Measurements from ENCODE around the gene CDK15.
"Not testable (repeated sequence)": the region's sequence is repeated elsewhere in the genome, so short reads cannot be mapped to it uniquely, and the experiment has no call there.

Gene CDK15

DNA sequence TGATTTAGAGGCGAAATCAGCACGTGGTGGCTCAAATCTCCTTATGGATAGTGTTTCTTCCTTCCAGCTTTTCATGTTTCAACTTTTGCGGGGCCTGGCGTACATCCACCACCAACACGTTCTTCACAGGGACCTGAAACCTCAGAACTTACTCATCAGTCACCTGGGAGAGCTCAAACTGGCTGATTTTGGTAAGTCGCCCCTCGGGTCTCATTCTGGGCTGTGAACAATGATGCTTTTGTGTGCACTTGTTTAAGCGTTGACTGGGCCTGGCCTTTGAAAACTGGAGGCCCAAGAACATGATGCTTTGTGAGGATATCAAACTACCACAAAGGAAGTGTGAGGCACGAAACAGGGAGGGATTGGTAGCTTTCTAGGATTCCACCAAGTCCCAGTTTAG lies 27.4 kb downstream of the CDK15 start:
- H3K9me3 ChIP-seq (ENCODE audit: insufficient read depth, low read depth, low read length) = no peaks in the 10 kb centered on the region
- no peaks in the 10 kb centered on the region for H3K36me3 ChIP-seq (ENCODE audit: insufficient read depth, low read length)
- no peak overlapping the region for H3K9ac ChIP-seq (ENCODE audit: low read depth, low read length)
- WGBS = 91% methylated on average over 9 of the region's 9 CpGs
- no peaks in the 10 kb centered on the region for H3K27me3 ChIP-seq (ENCODE audit: insufficient read depth, low read length)
- H3K27ac ChIP-seq (ENCODE audit: low read depth, low read length) = no peak overlapping the region
- H3K4me3 ChIP-seq (ENCODE audit: low read length) = no peak overlapping the region
- H3K4me1 ChIP-seq (ENCODE audit: insufficient read depth, low read length) = no peaks in the 10 kb centered on the region

- Histone ChIP-seq H3K9ac (ENCODE audit: low read depth, low read length) (no peak overlapping the region), H3K27ac (ENCODE audit: low read depth, low read length) (no peak overlapping the region)
- WGBS = 95% methylated on average over 3 of the region's 3 CpGs
Observed at GRCh38 chr2:201835066-201835465, 28.7 kb downstream of the CDK15 start.

GRCh38 chr2:201837391-201837790 lies 31.1 kb downstream of the CDK15 start:
- 93% methylated on average over 2 of the region's 2 CpGs for WGBS
- Histone ChIP-seq H3K9me3 (ENCODE audit: insufficient read depth, low read depth, low read length) (peaks cover 6% of the 10 kb centered on the region; the same call in 1 of the 2 replicates), H3K36me3 (ENCODE audit: insufficient read depth, low read length) (no peaks in the 10 kb centered on the region), H3K4me3 (ENCODE audit: low read length) (no peak overlapping the region), H3K4me1 (ENCODE audit: insufficient read depth, low read length) (peaks cover 16% of the 10 kb centered on the region; the same call in 1 of the 2 replicates), H3K27me3 (ENCODE audit: insufficient read depth, low read length) (no peaks in the 10 kb centered on the region), H3K9ac (ENCODE audit: low read depth, low read length) (no peak overlapping the region), H3K27ac (ENCODE audit: low read depth, low read length) (no peak overlapping the region)

More at GRCh38 chr2:201835066-201835465, 28.7 kb downstream of the CDK15 start:
- H3K4me1 ChIP-seq (ENCODE audit: insufficient read depth, low read length) = no peaks in the 10 kb centered on the region
- H3K36me3 ChIP-seq (ENCODE audit: insufficient read depth, low read length) = no peaks in the 10 kb centered on the region
- H3K27me3 ChIP-seq (ENCODE audit: insufficient read depth, low read length) = no peaks in the 10 kb centered on the region
- no peak overlapping the region for H3K4me3 ChIP-seq (ENCODE audit: low read length)
- no peaks in the 10 kb centered on the region for H3K9me3 ChIP-seq (ENCODE audit: insufficient read depth, low read depth, low read length)

DNA sequence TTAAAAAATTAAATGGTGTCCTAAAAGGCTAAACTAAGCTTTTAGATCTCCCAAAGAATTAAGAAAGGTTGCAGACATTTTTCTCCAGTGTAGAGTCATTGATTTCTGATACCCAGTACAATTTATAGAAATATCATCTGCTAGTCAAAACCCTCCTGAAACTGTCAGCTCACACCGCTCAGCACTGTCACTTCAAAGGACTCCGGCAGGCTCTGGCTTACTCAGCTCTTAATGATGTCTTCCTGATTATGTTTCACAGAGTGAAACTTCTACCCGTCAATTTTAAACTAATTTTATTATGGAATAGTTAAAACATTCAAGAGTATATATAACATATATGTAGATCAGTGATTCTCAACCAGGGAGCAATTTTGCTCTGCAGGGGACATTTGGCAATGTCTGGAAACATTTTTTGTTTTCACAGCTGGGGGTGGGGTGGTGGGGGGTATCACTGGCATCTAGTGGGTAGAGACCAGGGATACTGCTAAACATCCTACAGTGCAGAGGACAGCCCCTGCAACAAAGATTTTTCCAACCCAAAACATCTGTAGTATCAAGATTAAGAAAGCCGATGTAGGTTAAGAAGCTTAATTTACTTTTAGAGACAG lies 31.6 kb downstream of the CDK15 start:
- Histone ChIP-seq H3K4me1 (ENCODE audit: insufficient read depth, low read length) (peaks cover 21% of the 10 kb centered on the region; the same call in 1 of the 2 replicates), H3K27ac (ENCODE audit: low read depth, low read length) (no peak overlapping the region), H3K4me3 (ENCODE audit: low read length) (no peak overlapping the region), H3K36me3 (ENCODE audit: insufficient read depth, low read length) (no peaks in the 10 kb centered on the region), H3K9me3 (ENCODE audit: insufficient read depth, low read depth, low read length) (peaks cover 6% of the 10 kb centered on the region; the same call in 1 of the 2 replicates), H3K9ac (ENCODE audit: low read depth, low read length) (no peak overlapping the region), H3K27me3 (ENCODE audit: insufficient read depth, low read length) (no peaks in the 10 kb centered on the region)
- 80% methylated on average over 3 of the region's 4 CpGs for WGBS

- H3K4me3 ChIP-seq (ENCODE audit: low read length) = no peak overlapping the region
- H3K27ac ChIP-seq (ENCODE audit: low read depth, low read length) = no peak overlapping the region
- H3K9me3 ChIP-seq (ENCODE audit: insufficient read depth, low read depth, low read length) = peaks cover 6% of the 10 kb centered on the region; the same call in 1 of the 2 replicates
- WGBS = 92% methylated on average over 4 of the region's 4 CpGs
- H3K36me3 ChIP-seq (ENCODE audit: insufficient read depth, low read length) = no peaks in the 10 kb centered on the region
- no peaks in the 10 kb centered on the region for H3K27me3 ChIP-seq (ENCODE audit: insufficient read depth, low read length)
- peaks cover 22% of the 10 kb centered on the region; the same call in 1 of the 2 replicates for H3K4me1 ChIP-seq (ENCODE audit: insufficient read depth, low read length)
- H3K9ac ChIP-seq (ENCODE audit: low read depth, low read length) = no peak overlapping the region
Observed at GRCh38 chr2:201839727-201840126, 33.4 kb downstream of the CDK15 start.

DNA sequence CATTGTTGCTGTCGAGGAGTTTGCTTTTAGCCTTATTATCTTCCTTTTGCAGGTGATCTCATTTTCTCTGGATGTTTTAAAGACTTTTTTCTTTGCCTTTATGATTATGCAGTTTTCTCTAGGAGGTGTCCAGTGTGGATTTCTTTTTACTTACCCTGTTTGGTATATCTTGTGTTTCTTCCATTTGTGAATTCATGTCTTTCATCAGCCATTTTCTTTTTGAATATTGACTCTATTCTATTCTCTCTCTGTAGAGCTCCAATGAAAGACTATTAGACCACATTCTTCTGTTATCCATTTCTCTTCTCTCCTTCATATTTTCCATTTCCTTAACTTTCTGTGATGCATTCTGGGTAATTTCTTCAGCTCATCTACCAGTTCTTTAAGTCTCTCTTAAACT lies 34.4 kb downstream of the CDK15 start:
- H3K27ac ChIP-seq (ENCODE audit: low read depth, low read length) = no peak overlapping the region
- 86% methylated on average over 1 of the region's 1 CpG for WGBS

GRCh38 chr2:201842131-201842860 lies 36.0 kb downstream of the CDK15 start:
- 80% methylated on average over 4 of the region's 5 CpGs for WGBS
- Histone ChIP-seq H3K9me3 (ENCODE audit: insufficient read depth, low read depth, low read length) (peaks cover 6% of the 10 kb centered on the region; the same call in 1 of the 2 replicates), H3K36me3 (ENCODE audit: insufficient read depth, low read length) (no peaks in the 10 kb centered on the region), H3K27ac (ENCODE audit: low read depth, low read length) (no peak overlapping the region), H3K27me3 (ENCODE audit: insufficient read depth, low read length) (no peaks in the 10 kb centered on the region), H3K9ac (ENCODE audit: low read depth, low read length) (no peak overlapping the region), H3K4me1 (ENCODE audit: insufficient read depth, low read length) (peaks cover 22% of the 10 kb centered on the region; the same call in 1 of the 2 replicates), H3K4me3 (ENCODE audit: low read length) (no peak overlapping the region)

More for the DNA sequence above, 34.4 kb downstream of the CDK15 start:
- H3K9ac ChIP-seq (ENCODE audit: low read depth, low read length) = no peak overlapping the region
- no peaks in the 10 kb centered on the region for H3K27me3 ChIP-seq (ENCODE audit: insufficient read depth, low read length)
- peaks cover 6% of the 10 kb centered on the region; the same call in 1 of the 2 replicates for H3K9me3 ChIP-seq (ENCODE audit: insufficient read depth, low read depth, low read length)
- no peaks in the 10 kb centered on the region for H3K36me3 ChIP-seq (ENCODE audit: insufficient read depth, low read length)
- H3K4me3 ChIP-seq (ENCODE audit: low read length) = no peak overlapping the region
- H3K4me1 ChIP-seq (ENCODE audit: insufficient read depth, low read length) = peaks cover 22% of the 10 kb centered on the region; the same call in 1 of the 2 replicates

DNA sequence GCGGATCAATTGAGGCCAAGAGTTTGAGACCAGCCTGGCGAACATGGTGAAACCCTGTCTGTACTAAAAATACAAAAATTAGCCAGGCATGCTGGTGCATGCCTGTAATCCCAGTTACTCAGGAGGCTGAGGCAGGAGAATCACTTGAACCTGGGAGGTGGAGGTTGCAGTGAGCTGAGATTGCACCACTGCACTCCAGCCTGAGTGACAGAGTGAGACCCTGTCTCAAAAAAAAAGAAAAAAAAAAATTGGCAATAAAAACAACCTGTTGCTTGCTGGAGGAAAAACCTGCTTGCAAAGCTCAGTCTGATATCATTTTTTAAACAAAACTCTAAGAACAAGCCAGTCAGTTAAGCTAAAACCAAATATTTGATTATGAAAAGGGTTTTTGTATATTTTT lies 38.6 kb downstream of the CDK15 start:
- H3K9me3 ChIP-seq (ENCODE audit: insufficient read depth, low read depth, low read length); H3K9ac ChIP-seq (ENCODE audit: low read depth, low read length); H3K27me3 ChIP-seq (ENCODE audit: insufficient read depth, low read length); H3K27ac ChIP-seq (ENCODE audit: low read depth, low read length); H3K36me3 ChIP-seq (ENCODE audit: insufficient read depth, low read length); H3K4me3 ChIP-seq (ENCODE audit: low read length): not testable (repeated sequence)
- peaks cover 22% of the 10 kb centered on the region; the same call in 1 of the 2 replicates for H3K4me1 ChIP-seq (ENCODE audit: insufficient read depth, low read length)
- WGBS = 96% methylated on average over 2 of the region's 2 CpGs

- Histone ChIP-seq H3K27me3 (ENCODE audit: insufficient read depth, low read length) (no peaks in the 10 kb centered on the region), H3K4me1 (ENCODE audit: insufficient read depth, low read length) (peaks cover 8% of the 10 kb centered on the region; the same call in 1 of the 2 replicates), H3K4me3 (ENCODE audit: low read length) (no peak overlapping the region), H3K9ac (ENCODE audit: low read depth, low read length) (no peak overlapping the region), H3K36me3 (ENCODE audit: insufficient read depth, low read length) (no peaks in the 10 kb centered on the region), H3K27ac (ENCODE audit: low read depth, low read length) (no peak overlapping the region), H3K9me3 (ENCODE audit: insufficient read depth, low read depth, low read length) (no peaks in the 10 kb centered on the region)
Observed at GRCh38 chr2:201847481-201847880, 41.1 kb downstream of the CDK15 start.

GRCh38 chr2:201852462-201852861 lies 46.1 kb downstream of the CDK15 start:
- Histone ChIP-seq H3K27ac (ENCODE audit: low read depth, low read length) (no peak overlapping the region), H3K9me3 (ENCODE audit: insufficient read depth, low read depth, low read length) (no peaks in the 10 kb centered on the region), H3K4me3 (ENCODE audit: low read length) (no peak overlapping the region), H3K4me1 (ENCODE audit: insufficient read depth, low read length) (peaks cover 26% of the 10 kb centered on the region; the same call in 1 of the 2 replicates), H3K9ac (ENCODE audit: low read depth, low read length) (no peak overlapping the region), H3K27me3 (ENCODE audit: insufficient read depth, low read length) (no peaks in the 10 kb centered on the region), H3K36me3 (ENCODE audit: insufficient read depth, low read length) (no peaks in the 10 kb centered on the region)

DNA sequence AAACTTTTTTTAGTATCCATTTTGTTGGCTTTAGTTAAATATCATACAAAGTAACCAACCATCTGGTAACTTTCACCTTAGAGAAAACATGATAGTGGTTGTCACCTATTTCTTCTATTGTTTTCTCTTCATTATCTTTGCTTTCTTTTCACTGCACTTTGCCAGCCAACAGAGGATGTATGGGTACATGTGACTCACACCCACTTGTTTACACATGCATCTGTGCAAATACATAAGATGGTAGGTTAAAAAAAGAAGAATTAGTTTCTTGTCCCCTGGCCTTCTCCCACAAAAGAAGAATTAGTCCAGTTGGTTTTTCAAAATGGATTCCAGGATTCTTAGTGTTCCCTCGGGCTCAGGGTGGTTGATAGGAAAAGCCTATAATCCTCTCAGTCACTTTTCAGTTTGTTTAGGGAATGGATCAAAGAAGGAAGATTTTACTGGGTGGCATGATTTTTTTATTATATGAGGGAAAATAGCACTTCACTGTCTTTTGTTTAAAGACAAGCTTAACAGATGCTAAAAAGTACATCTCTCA lies 46.6 kb downstream of the CDK15 start:
- WGBS = 86% methylated on average over 1 of the region's 1 CpG
- Histone ChIP-seq H3K4me3 (ENCODE audit: low read length) (no peak overlapping the region), H3K9ac (ENCODE audit: low read depth, low read length) (no peak overlapping the region), H3K27ac (ENCODE audit: low read depth, low read length) (no peak overlapping the region), H3K4me1 (ENCODE audit: insufficient read depth, low read length) (peaks cover 26% of the 10 kb centered on the region; the same call in 1 of the 2 replicates), H3K27me3 (ENCODE audit: insufficient read depth, low read length) (no peaks in the 10 kb centered on the region), H3K9me3 (ENCODE audit: insufficient read depth, low read depth, low read length) (no peaks in the 10 kb centered on the region), H3K36me3 (ENCODE audit: insufficient read depth, low read length) (no peaks in the 10 kb centered on the region)
